ENCODE results near the gene FN1. TPM values are rescaled to one million over a fixed set of nuclear protein-coding genes. Genes with fewer than 3 reads are reported as not detected.

FN1 gene
- total RNA-seq, 1 donor from 2014 or later, result 909 TPM

DNA sequence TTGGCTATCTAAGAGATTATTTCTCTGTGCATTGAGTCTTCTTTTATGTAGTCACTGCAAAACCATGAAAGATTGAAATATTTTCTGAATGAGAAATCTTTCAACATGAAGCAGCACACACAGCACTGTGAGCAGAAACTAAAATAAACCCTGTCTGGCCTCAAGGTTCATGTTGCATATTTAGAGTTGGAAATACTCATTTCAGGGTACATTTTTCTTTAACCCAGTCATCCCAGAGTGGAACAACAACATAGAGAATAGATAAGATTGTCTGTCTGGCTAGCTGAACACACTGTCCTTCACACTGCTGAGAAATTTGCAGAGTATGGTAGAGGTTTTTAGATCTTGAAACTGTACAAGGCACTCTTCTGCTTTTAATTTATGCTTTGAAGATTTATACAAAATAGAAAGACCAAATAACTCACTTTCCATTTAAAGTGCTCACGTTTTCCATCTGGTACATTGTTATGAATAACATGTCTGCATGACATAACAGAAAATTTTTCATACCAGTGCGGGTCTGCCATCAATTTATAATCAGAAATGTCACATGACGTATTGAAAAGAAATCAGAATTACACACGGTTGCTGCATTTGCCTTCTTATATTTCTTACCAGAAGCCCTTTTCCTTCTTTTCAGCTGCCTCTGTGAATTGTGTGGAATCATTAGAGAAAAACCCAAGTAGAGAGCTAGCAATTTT lies 25.0 kb upstream of the FN1 start:
- no peaks in the 10 kb centered on the region for H3K27me3 Mint-ChIP-seq (ENCODE audit: low read depth)
- H3K9me3 Mint-ChIP-seq, result no peaks in the 10 kb centered on the region
- DNase-seq (ENCODE audit: low spot score in 2 of 2, unreplicated experiment in 2 of 2), result no peak
- peak overlapping the region; percentile 47 for H3K27ac Mint-ChIP-seq
- H3K4me3 Mint-ChIP-seq, result no peak overlapping the region
- TF ChIP-seq, protein P1, sequence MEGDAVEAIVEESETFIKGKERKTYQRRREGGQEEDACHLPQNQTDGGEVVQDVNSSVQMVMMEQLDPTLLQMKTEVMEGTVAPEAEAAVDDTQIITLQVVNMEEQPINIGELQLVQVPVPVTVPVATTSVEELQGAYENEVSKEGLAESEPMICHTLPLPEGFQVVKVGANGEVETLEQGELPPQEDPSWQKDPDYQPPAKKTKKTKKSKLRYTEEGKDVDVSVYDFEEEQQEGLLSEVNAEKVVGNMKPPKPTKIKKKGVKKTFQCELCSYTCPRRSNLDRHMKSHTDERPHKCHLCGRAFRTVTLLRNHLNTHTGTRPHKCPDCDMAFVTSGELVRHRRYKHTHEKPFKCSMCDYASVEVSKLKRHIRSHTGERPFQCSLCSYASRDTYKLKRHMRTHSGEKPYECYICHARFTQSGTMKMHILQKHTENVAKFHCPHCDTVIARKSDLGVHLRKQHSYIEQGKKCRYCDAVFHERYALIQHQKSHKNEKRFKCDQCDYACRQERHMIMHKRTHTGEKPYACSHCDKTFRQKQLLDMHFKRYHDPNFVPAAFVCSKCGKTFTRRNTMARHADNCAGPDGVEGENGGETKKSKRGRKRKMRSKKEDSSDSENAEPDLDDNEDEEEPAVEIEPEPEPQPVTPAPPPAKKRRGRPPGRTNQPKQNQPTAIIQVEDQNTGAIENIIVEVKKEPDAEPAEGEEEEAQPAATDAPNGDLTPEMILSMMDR (IDR thresholded peaks at IDR 0.05; ENCODE audit: unreplicated experiment), result no peak
- peaks cover 29% of the 10 kb centered on the region for H3K4me1 Mint-ChIP-seq
- H3K36me3 Mint-ChIP-seq, result no peaks in the 10 kb centered on the region

DNA sequence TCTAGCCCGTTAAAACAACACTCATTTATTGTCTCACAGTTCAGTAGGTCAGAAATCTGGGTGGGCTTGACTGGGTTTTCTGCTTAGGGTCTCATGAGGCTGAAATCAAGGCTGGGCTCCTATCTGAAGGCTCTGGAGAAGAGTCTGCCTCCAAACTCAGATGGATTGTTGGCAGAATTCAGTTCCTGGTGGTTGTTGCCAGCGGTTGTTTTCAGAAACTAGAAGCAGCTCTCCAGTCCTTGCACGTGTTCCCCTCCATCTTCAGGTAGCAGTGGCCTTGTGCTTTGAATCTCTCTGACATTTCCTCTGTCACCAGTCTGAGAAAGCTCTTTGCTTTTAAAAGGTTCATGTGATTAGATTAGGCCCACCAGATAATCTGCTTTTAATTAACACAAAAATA lies 20.1 kb upstream of the FN1 start:
- H3K9me3 Mint-ChIP-seq, result peaks cover 1% of the 10 kb centered on the region
- H3K4me1 Mint-ChIP-seq, result peaks cover 13% of the 10 kb centered on the region
- DNase-seq (ENCODE audit: low spot score in 2 of 2, unreplicated experiment in 2 of 2), result no peak
- TF ChIP-seq, protein P1 (IDR thresholded peaks at IDR 0.05; ENCODE audit: unreplicated experiment), result no peak
- no peak overlapping the region for H3K4me3 Mint-ChIP-seq
- no peak overlapping the region for H3K27ac Mint-ChIP-seq
- H3K36me3 Mint-ChIP-seq, result no peaks in the 10 kb centered on the region
- no peaks in the 10 kb centered on the region for H3K27me3 Mint-ChIP-seq (ENCODE audit: low read depth)

DNA sequence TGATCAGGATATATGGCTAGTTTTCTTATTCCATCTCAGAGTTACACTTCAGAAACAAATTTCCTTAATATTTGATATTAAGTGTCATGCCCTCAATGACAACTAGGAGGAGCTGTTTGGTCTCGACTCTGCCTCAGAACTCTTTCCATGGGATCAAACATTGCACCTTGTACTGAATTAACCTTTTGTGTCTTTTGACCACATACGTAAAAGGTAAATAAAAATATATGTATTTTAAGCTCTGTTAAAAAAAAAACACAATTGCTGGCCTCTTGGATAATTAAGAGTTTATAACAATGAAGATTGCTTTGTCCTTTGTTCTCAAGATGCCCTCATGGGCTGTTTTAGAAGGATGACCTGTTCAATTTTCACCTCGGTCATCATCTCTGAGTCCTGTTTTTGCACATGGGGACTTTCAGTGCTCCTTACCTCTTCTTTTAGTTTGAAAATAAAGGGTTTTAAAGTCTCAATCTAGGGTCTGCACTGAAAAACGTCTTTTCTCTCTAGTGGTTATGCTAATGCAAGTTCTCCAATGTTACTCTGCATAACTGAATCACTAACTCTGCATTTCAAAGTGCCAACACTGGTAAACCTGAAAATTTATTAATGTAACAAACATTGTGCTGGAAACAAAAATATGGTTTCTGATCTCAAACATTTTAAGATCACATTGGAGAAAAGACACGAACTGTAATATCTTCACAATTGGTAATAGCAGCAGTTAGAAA lies 18.8 kb upstream of the FN1 start:
- no peaks in the 10 kb centered on the region for H3K27me3 Mint-ChIP-seq (ENCODE audit: low read depth)

DNA sequence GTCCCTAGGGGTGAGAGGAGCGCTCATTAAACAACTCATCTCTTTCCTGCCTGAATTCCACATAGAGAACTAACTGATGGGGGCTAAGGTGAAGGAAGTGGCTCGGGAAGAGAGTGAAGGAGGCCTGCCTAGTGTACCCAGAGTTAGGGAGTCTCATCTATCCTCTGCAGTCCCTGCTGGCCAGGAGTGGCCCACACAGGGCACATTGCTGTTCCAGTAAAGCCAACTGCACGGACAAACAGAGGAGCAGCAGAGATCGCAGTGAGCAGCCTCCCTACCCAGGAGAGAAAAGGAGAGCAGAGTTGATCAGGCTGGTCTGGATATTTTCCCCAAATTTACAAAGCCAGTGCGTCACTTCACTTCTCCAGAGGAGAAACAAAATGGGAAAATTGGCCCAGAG lies 16.9 kb upstream of the FN1 start:
- Mint-ChIP-seq H3K36me3 (no peaks in the 10 kb centered on the region), H3K27me3 (ENCODE audit: low read depth) (no peaks in the 10 kb centered on the region), H3K4me3 (no peak overlapping the region), H3K4me1 (peaks cover 1% of the 10 kb centered on the region), H3K27ac (no peak overlapping the region), H3K9me3 (peaks cover 12% of the 10 kb centered on the region)
- no peak for DNase-seq (ENCODE audit: low spot score in 2 of 2, unreplicated experiment in 2 of 2)
- TF ChIP-seq, protein P1 (IDR thresholded peaks at IDR 0.05; ENCODE audit: unreplicated experiment), result no peak

More for the DNA sequence above, 18.8 kb upstream of the FN1 start:
- DNase-seq (ENCODE audit: low spot score in 2 of 2, unreplicated experiment in 2 of 2), result no peak
- peaks cover 12% of the 10 kb centered on the region for H3K9me3 Mint-ChIP-seq
- no peak overlapping the region for H3K4me3 Mint-ChIP-seq
- TF ChIP-seq, protein P1 (IDR thresholded peaks at IDR 0.05; ENCODE audit: unreplicated experiment), result peak; percentile 85
- peaks cover 1% of the 10 kb centered on the region for H3K4me1 Mint-ChIP-seq
- H3K36me3 Mint-ChIP-seq, result no peaks in the 10 kb centered on the region
- no peak overlapping the region for H3K27ac Mint-ChIP-seq

DNA sequence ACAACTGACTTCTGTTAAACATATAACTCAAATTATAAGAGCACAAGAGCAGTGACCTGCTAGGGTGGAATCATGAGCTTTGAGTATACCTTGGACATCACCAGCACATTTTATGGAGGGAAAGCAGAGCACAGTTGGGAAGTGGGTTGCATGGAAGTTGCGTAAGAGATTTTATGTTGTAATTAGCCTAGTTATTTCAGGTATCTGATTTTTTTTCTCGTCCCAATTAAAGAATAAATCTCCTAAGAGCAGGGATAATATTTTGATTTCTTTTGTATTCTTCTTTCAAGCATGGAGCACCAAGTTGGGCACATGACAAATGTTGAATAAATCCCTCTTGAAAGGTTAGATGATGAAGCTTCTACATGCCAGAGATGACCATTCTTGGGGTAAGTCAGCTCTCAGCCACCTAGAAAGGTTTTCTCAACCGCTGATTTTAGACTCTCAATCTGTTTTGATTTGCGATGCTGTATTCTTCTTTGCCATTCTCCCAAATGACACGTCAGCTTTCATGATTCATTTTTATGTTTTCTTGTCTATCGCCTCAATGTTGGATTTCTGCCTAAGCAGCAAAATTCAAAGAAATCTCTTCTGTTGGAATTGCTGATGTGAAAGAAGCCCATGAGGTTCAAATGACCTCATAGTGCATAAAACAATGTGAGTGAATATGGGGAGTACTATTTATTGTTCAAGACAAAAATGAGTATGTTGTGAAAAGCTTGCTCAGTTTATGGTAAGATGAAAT lies 15.3 kb upstream of the FN1 start:
- TF ChIP-seq, protein P1 (IDR thresholded peaks at IDR 0.05; ENCODE audit: unreplicated experiment), result no peak

More for the DNA sequence above, 15.3 kb upstream of the FN1 start:
- Mint-ChIP-seq H3K36me3 (no peaks in the 10 kb centered on the region), H3K4me3 (no peak overlapping the region), H3K27me3 (ENCODE audit: low read depth) (no peaks in the 10 kb centered on the region), H3K9me3 (peaks cover 12% of the 10 kb centered on the region), H3K27ac (no peak overlapping the region), H3K4me1 (peaks cover 1% of the 10 kb centered on the region)
- no peak for DNase-seq (ENCODE audit: low spot score in 2 of 2, unreplicated experiment in 2 of 2)
